ENCODE results near the gene CASQ1.
A peak's percentile ranks its signal among the peaks of the same experiment; 100 is the strongest.

The CASQ1 gene

DNA sequence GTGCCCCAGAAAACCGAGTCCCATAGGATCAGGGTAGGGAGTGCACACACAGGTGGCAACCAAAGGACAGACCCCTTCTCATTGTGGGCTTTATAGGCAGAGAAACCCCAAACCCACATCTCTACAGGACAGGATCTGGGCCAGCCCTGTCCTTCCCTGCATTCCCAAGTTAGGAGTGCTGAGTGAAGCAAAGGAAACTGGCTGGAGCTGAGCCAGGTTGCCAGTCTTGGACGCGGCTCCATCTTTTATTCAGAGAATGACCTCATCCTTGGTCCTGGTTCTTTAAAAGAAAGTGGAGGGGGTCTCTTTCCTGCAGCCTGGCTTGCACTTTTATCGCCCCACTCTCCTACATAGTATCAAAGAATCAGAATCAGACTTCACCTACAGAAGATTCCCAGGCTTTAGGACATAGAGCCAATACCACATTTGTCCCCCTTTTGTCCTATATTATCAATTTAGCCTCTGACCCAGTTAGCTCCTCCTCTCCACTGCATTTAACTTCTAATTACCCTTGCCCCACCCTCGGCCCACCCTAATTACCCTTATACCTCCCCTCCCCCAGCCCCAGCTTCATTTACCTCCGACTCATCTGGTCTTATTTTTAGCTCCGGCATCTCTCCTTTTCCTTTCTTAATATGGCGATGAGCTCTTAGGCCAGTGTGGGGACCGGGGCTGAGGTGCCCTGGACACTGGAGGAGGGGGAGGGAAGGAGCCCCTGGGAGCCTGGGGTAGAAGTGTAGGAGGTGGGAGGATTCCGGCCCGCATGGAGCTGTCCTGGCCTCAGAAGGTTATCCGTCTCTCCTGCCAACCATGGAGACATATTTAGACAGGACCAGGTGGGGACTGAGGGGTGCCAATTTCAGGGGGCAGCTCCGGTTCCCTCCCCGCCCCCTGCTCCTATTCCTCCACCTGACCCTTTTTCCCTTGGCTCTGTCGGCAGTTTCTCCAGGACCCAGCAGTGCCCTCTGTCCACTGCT lies at the start of gene CASQ1:
Gene CASQ1 (plus strand): TSS at position 927 of the 977 bp plus-strand sequence. CDS start 177 bp downstream, outside the sequence.
- DNase-seq: no peak

DNA sequence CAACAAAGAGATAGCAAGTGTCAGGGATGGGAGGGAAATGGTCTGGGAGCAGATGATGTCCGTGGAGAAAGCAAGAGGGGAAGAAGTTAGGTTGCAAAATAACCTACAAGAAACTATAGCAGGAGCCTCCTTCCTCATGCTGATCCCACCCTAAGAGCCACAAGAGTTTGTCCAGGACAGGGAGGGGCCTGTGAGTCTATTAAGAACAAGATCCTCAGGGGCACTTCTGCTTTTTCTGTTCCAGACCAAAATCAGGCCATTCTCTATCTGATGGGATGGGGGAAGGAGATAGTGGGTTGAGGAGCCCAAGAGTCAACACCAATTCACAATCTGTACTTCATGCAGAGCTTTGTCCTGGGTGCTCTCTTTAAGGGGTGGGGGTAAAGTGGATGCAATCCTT lies 46.7 kb upstream of the CASQ1 start:
- DNase-seq: no peak

DNA sequence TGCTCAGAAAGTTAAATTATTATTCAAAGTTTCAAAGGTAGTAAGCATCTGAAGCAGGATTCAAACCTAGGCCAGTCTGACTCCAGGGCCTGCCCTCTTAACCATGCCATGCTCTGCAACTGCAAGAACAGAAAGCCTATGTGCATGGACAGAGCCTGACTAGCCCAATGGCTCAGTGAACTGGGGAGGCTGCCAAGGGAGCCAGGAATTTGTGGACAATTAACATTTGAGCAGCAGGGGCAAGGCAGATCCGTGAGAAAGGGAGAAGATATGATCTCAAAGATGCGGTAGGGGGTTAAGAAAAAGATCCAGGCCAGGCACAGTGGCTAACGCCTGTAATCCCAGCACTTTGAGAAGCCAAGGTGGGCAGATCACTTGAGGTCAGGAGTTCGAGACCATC lies 45.5 kb upstream of the CASQ1 start:
- no peak for DNase-seq

- no peak for DNase-seq
These were observed 44.3 kb upstream of the CASQ1 start for GRCh38 chr1:160146107-160146506.

GRCh38 chr1:160148121-160148520 lies 42.3 kb upstream of the CASQ1 start:
- DNase-seq: no peak

DNA sequence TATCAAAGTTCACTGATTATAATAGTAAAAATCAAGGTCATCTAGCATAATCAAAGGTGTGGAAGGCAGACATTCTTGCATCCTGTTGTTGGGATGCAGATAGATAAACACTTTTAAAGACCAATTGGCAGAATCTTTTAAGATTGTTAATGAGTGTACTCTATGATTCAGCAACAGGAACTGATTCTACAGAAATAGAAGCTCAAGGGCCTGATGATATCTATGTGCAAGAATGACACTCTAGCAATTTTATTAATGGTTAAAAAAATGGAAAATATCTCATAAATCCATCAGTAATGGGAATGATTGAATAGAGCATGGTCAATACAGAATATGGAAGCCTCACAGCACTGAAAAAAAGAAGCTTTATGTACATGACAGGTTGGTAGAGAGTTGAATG lies 41.1 kb upstream of the CASQ1 start:
- no peak for DNase-seq

- no peak for DNase-seq
These were observed 40.7 kb upstream of the CASQ1 start for GRCh38 chr1:160149716-160150115.

DNA sequence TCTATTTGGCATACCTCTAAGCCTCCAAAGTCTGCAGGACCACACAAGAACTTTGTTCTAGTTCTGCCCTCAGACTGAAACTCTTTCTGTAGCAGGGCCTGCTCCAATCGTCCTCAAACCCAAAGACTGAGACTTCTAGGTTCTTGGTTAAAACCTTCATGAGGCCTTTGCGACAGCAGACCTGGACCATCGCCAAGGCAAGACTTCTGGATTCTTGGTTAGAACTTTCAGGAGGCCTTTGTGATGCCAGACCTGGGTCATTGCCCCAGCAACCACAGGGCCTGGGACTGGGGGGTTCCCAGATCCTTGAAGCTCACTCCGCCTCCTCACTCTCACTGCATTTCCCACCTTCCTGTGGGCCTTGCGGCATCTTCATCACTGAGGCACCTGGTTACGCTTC lies 39.1 kb upstream of the CASQ1 start, which contains the start of gene ATP1A4:
Gene ATP1A4 (plus strand): TSS at position 301 of the 400 bp plus-strand sequence. CDS start 438 bp downstream, outside the sequence.
- no peak for DNase-seq

- DNase-seq: no peak
These were observed 35.6 kb upstream of the CASQ1 start for GRCh38 chr1:160154790-160155189.

GRCh38 chr1:160156361-160156760 lies 34.0 kb upstream of the CASQ1 start:
- DNase-seq: no peak

DNA sequence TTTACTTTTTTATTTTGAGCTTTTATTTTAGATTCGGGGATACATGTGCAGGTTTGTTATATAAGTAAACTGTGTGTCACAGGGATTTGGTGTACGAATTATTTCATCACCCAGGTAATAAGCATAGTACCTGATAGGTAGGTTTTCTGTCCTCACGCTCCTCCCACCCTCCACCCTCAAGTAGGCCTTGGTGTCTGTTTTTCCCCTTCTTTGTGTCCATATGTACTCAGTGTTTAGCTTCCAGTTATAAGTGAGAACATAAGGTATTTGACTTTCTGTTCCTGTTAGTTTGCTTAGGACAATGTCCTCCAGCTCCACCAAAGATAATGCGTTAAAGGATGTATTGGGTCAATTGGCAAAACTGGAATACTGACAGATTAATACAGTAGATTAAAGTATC lies 33.2 kb upstream of the CASQ1 start:
- DNase-seq: no peak

DNA sequence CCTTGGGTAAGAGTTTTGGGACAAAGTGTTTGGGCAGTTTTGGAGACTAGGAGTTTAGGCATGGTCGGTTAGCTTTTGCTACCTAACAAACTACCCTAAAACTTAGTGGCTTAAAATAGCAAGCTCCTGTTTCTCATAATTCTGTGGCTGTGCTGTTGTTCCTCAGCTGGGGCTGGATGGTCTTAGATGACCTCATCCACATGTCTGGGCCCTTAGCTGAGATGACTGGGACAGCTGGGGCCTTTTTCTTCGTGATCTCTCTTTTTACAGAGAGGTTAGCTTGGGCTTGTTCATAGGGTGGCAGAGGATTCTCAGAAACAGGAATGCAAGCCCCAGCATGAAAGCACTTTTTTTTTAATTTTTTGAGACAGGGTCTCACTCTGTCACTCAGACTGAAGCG lies 32.3 kb upstream of the CASQ1 start:
- no peak for DNase-seq

DNA sequence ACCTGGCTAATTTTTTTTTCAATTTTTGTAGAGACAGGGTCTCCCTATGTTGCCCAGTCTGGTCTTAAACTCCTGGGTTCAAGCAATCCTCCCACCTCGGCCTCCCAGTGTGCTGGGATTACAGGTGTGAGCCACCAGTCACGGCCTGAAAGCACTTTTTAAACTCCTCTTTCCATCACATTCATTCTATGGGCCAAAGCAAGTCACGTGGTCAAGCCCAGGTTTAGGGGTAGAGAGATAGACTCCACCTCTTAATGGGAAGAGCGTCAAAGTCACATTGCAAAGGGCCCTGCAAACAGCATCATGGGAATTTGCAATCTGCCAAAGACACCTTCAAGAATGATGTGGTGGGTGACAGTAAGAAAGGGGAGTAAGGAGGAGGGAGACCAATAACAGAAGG lies 31.8 kb upstream of the CASQ1 start:
- no peak for DNase-seq

- DNase-seq: no peak
These were observed 30.5 kb upstream of the CASQ1 start for GRCh38 chr1:160159846-160160245.

GRCh38 chr1:160161965-160162705 lies 28.2 kb upstream of the CASQ1 start:
- peak; percentile 24 for DNase-seq

DNA sequence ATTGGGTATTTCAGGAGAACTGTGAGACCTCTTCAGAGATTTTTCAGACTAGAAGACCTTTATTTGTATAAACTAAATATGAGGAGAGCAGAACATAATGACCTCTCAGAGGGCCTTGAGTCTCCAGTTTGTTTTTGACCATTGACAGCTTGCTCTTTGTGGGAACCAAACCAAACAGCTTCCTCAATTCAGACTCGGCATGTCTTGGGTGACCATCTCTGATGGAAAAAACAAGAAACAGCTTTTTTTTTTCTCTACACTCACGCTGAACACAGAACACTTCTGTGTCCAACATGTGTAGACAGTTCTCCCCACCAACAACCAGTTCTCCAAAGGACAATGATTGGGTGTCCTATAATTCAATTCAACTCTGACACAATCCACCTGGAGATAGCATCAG lies 27.4 kb upstream of the CASQ1 start:
- no peak for DNase-seq

DNA sequence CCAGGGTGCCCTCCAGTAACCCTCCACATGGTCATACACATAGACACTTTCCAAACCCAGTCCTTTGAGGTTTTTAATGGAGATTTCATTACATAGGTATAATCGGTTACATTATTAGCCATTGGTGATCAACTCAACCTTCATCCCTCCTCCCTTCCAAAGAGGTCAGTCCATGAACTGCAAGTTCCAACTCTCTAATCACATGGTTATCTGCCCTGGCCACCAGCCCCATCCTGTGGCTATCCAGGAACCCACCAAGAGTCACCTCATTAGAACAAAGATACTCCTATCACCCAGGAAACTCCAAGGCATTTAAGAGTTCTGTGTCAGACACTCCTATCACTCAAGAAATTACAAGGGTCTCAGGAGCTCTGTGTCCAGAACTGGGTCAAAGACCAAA lies 26.8 kb upstream of the CASQ1 start:
- DNase-seq: no peak

- no peak for DNase-seq
These were observed 26.3 kb upstream of the CASQ1 start for GRCh38 chr1:160164121-160164520.

- no peak for DNase-seq
These were observed 24.1 kb upstream of the CASQ1 start for GRCh38 chr1:160166166-160166868.

DNA sequence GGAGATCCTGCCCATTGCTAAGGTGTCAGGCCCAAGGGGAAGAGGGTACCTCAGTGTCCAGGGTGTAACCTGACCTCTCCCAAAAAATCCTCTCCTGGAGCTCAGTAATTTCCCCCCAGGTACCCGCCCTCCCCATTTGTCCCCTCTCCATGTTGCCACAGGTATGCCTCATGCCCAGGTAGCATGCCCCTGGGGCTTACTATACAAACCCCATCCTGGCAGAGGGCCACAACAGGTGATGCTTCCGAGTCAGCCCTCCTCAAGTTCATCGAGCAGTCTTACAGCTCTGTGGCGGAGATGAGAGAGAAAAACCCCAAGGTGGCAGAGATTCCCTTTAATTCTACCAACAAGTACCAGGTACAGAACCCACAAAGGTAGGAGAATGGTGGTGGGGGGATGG lies 23.3 kb upstream of the CASQ1 start:
- DNase-seq: no peak

DNA sequence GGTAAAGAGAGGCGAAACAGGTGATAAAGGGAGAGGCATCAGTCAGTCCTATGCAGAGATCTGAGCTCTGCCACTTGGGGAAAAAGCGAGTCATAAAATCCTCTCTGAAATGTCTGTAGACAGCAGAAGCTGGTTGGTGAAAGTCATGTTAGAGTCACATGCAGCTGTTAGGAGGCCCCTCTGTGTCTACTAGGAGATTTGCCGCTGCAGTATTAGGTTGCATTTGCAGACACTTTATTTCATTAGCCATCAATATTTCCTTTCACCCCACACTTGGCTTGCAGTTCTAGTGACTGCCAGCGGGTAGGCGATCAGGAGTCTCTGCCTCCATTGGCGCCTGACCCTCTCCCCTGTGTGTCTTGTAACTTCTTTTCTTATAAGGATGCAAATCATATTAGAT lies 22.8 kb upstream of the CASQ1 start:
- DNase-seq: no peak

GRCh38 chr1:160168016-160168415 lies 22.4 kb upstream of the CASQ1 start:
- DNase-seq: no peak

Measured in RPMI8226 (cell line).